SH-SY5Y (cell line): Measurements from ENCODE around the gene RIC8A.

Experiments used
- GATA2 ChIP-seq: IDR thresholded peaks from 2 replicates; pipeline ENCODE4 v1.6.1; 2011; ENCODE audit warnings: mild to moderate bottlenecking, low read depth, low read length
- GATA3 ChIP-seq: IDR thresholded peaks from 2 replicates; pipeline ENCODE4 v1.6.1; 2011; ENCODE audit warnings: low read depth, mild to moderate bottlenecking, low read length, moderate library complexity

DNA sequence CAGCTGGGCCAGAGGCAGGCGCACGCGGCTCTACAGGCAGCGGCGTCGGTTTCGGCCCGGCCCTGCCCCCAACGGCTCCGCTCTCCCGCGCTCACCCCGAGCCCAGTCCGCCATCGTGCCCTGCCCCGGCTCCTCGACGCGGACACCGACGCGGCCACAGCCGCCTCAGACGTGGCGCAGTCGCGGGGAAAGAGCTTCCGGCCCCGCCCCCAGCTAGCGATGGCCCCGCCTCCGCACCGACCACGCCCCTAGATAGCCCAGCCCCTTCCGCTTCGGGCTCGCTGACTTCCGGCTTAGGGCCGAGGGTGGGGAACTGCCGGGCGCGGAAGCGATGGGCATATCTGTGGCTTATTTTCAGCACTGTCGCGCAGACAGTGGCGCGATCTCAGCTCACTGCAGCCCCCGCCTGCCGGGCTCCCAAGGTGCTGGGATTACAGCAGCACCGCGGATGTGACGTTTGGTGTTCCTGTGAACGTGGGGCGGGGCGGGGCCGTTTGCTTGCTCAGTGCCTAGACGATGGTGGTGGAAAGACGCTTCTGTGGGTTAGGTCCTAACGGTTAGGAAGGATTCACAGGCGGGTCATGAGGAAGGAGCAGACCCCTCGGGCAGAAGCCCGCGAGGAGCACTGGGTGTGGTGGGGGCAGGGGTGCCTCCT lies at the start of gene RIC8A, which contains the start of gene BET1L:
- TF ChIP-seq GATA2 (no peak), GATA3 (no peak)
